ENCODE data around the gene KIF26B.

The KIF26B gene

DNA sequence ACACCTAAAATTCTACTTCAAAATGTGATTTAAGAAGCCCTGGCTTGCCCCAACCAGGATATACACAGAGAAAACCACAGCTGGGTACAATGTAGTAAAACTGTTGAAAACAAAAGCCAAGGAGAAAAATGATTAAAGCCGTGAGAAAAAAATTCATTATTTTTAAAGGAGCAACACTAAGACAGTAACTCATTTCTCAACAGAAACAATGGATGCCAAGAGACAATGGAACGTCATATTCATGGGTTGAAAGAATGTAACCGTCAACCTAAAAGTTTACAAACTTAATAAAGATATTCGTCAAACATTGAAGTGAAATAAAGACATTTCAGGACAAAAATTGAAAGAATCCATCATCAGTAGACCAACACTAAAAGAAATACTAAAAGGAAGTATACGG is 340.9 kb downstream of the KIF26B start:
- Mint-ChIP-seq H3K4me3 (no peak overlapping the region), H3K27ac (no peak overlapping the region), H3K4me1 (no peaks in the 10 kb centered on the region), H3K36me3 (no peaks in the 10 kb centered on the region), H3K9me3 (no peaks in the 10 kb centered on the region)
- DNase-seq (ENCODE audit: low spot score in 2 of 2) = no peak
- ATAC-seq = no peak

DNA sequence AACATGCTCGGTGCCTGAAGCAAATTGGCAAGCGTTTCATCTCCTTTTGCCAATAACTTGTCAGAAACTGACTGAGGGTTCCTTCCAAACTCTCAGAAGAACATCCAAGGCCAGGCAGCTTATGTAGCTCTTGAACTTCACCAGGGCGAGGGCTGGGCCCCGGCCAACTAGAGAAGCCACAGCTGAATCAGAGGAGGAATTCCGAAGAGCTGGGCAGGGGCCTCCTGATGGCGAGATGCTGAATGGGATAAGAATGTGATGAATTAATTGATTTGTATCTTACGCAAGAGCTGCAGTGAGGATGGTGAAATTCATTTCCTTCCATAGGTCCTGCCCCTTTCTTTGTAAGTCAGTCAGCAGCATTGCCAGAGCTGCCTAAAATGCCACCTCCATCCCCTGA is 345.8 kb downstream of the KIF26B start:
- Mint-ChIP-seq H3K4me3 (no peak overlapping the region), H3K9me3 (no peaks in the 10 kb centered on the region), H3K36me3 (no peaks in the 10 kb centered on the region), H3K4me1 (no peaks in the 10 kb centered on the region), H3K27ac (no peak overlapping the region)
- DNase-seq (ENCODE audit: low spot score in 2 of 2) = no peak
- ATAC-seq = no peak

DNA sequence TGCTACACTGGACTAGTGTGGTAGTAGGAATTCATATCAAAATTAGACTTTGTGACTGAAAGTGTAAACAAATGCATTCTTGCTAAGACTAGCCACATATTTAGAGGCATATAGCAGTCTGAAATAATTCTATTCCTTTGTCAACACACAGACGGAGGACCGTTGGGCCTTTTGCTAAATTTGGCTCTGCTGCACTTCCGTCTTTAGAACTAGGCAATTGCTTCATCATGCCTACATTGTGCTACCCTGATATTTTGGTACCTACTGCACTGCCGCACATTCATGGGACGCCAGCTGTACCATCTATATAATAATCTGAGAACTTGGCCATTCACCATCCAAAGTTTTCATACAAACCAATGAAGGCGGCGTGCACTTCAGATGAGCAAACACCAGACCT is 346.8 kb downstream of the KIF26B start:
- H3K4me1 Mint-ChIP-seq = no peaks in the 10 kb centered on the region
- H3K27ac Mint-ChIP-seq = no peak overlapping the region
- no peaks in the 10 kb centered on the region for H3K36me3 Mint-ChIP-seq
- no peaks in the 10 kb centered on the region for H3K9me3 Mint-ChIP-seq
- ATAC-seq (no peak), DNase-seq (ENCODE audit: low spot score in 2 of 2) (no peak)
- no peak overlapping the region for H3K4me3 Mint-ChIP-seq

DNA sequence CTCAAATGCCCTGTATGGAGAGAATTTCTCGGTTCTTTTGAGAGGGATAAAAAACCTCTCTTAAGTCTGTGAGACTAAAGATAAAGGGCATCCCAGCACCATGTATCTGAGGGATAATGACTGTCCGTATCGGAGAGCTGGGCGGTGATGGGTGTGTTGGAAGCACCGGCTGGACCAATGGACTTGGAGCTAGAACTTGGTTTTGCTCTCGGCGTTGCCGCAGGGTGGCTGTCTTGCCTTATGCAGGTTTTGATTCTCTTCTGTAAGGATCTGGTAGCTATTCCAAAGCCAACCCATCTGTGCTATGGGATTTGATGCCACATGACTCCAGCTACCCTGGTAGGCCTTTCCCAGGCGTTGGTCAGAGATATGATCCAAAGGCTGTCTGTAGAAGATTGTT is 348.8 kb downstream of the KIF26B start:
- ATAC-seq = no peak
- H3K9me3 Mint-ChIP-seq = no peaks in the 10 kb centered on the region
- H3K4me3 Mint-ChIP-seq = no peak overlapping the region
- H3K27ac Mint-ChIP-seq = no peak overlapping the region
- no peaks in the 10 kb centered on the region for H3K36me3 Mint-ChIP-seq
- H3K4me1 Mint-ChIP-seq = no peaks in the 10 kb centered on the region
- no peak for DNase-seq (ENCODE audit: low spot score in 2 of 2)

DNA sequence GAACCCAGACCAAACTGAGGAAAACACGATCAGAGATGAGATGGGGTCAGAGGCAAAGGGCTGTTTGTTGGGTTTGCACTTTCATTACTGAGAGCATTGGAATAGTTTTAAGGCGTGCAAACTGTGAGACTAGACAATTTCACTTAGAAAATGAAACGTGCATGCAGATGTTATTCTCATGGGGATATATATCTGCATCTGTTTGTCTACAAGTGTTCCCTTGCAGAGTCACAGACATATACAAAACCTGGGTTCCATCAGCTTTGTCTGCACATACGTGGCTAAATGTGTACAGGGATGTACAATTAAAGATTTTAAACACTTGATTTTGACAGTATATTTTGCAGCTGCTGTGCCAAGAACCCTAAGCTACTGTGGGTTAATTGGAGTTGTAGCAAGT is 355.4 kb downstream of the KIF26B start:
- Mint-ChIP-seq H3K36me3 (no peaks in the 10 kb centered on the region), H3K4me1 (no peaks in the 10 kb centered on the region), H3K4me3 (no peak overlapping the region), H3K27ac (no peak overlapping the region), H3K9me3 (peaks cover 2% of the 10 kb centered on the region)
- DNase-seq (ENCODE audit: low spot score in 2 of 2) = no peak
- ATAC-seq = no peak

DNA sequence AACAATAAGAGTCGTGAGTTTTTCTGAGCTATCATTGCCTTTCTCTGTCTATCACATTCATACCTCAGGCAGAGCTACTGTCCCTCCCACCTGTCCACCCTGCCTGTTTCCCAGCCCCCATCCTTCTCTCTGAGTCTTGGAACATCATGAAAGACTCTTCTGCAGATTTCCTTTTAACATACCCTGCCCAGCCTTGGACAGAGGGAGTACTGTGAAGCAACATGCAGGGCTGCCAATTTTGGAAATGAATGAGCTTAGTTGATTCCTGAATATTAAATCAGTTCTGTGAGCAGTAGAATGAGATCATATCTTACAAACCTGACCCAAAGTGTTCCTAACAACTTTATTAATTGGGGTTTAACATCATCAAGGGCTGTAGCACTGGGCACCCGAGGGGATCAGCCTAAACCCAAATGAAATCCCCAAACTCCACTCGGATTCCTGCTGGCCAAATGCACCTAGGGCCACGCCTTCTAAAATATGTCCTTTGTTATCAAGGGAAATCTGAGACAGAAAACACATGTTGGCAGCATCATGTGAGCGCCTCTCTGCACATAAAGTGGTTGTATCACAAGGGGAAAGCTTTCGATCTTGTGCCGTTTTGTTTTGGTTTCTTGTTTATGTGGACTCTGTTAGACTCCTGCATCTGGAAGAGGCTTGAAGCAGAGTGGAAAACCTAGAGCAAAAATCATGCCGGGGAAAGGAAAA is 357.6 kb downstream of the KIF26B start:
- no peak overlapping the region for H3K27ac Mint-ChIP-seq
- H3K4me1 Mint-ChIP-seq = no peaks in the 10 kb centered on the region

DNA sequence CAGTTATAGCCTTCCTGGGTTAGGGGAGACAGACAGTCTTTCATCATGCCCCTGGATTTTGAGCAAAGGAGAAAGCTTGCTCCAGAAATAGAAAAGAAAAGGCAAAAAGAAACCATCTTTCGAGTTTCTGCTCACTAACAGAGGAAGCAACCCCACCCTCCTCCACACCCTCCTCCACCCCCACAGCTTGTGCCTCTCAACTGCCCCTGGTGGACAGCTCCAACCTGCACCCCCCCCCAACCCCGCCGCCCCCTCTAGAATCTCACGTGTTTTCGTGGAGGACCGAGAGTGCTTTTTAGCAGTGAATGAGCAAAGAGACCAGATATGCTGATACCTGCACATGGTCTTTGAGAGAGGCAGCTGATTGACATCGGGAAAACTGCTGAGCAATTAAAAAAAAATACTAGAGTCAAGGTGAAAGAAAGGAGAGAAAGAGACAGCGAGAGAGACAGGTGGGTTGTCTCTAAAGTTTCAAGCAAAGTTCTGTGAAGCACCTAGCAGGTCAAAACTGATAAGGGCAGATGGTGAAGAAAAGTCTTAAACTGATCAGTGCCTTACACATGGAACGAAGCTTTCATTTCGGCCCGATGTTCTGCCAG is 358.3 kb downstream of the KIF26B start:
- Mint-ChIP-seq H3K27ac (no peak overlapping the region), H3K4me3 (no peak overlapping the region), H3K36me3 (no peaks in the 10 kb centered on the region), H3K9me3 (peaks cover 2% of the 10 kb centered on the region), H3K4me1 (no peaks in the 10 kb centered on the region)
- ATAC-seq = no peak
- no peak for DNase-seq (ENCODE audit: low spot score in 2 of 2)

More for the DNA sequence above, 357.6 kb downstream of the KIF26B start:
- DNase-seq (ENCODE audit: low spot score in 2 of 2) (no peak), ATAC-seq (no peak)
- Mint-ChIP-seq H3K4me3 (no peak overlapping the region), H3K9me3 (peaks cover 2% of the 10 kb centered on the region), H3K36me3 (no peaks in the 10 kb centered on the region)

DNA sequence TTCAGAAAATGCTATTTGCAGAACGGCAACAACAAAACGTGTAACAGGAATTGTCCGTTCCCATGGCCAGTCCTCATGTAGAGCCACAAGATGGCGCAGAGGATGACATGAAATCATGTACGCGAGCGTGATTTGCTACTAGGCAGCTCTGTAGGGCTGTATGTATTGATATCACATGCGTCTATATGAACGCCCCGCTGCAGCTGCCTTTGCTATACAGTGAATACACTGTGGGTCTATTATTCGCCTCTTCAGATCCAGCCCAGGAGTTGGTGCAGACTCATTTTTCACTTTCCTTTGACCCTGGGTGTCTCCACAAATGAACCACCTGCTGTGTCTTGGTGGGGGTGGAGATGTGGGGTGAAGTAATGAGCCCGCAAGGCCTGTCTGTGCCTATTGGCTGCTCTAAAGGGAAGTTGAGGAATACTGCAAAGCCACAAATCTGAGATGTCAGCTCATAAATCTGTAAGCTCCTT is 361.5 kb downstream of the KIF26B start:
- Mint-ChIP-seq H3K9me3 (no peaks in the 10 kb centered on the region), H3K4me3 (no peak overlapping the region), H3K27ac (no peak overlapping the region), H3K4me1 (no peaks in the 10 kb centered on the region), H3K36me3 (no peaks in the 10 kb centered on the region)
- no peak for ATAC-seq
- DNase-seq (ENCODE audit: low spot score in 2 of 2) = no peak

DNA sequence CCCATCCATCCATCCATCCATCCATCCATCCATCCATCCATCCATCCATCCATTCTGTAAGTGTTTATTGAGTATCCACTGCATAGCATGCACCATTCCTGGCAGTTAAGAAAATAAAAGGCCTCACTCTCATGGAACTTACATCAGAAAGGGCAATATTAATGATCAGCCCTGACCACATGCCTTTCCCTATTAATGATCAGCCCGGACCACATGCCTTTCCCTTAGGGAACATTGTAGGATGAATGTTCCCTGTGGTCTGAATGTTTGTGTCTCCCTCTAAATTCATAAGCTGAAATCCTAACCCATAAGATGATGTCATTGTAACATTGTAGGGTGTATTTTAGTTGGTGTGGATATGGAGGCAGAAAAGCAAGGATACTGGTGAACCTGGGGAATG is 365.8 kb downstream of the KIF26B start:
- Mint-ChIP-seq H3K27ac (no peak overlapping the region), H3K36me3 (no peaks in the 10 kb centered on the region), H3K4me1 (no peaks in the 10 kb centered on the region), H3K9me3 (no peaks in the 10 kb centered on the region), H3K4me3 (no peak overlapping the region)
- DNase-seq (ENCODE audit: low spot score in 2 of 2) = no peak
- ATAC-seq = no peak

DNA sequence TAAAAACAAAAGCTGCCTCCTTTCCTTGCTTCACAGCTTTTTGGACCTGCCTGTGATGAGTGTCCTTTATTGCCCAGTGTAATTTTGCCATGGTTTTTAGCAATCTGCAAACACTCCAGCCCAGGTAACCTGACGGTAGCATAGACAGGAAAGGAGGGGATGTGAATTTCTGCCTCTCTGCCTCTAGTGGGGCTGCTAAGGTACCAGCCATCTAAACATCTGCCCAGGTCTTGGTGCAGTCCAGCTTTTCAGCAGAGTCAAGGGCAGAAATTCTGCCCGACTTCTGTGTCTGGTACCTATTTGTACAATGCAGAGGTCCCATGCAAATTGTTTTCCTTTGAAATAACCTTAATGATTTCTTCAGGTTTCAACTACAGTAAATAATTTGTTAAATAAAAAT is 371.4 kb downstream of the KIF26B start:
- H3K4me1 Mint-ChIP-seq = no peaks in the 10 kb centered on the region
- H3K9me3 Mint-ChIP-seq = peaks cover 6% of the 10 kb centered on the region
- no peak overlapping the region for H3K27ac Mint-ChIP-seq
- no peak for DNase-seq (ENCODE audit: low spot score in 2 of 2)
- H3K36me3 Mint-ChIP-seq = no peaks in the 10 kb centered on the region
- no peak for ATAC-seq
- no peak overlapping the region for H3K4me3 Mint-ChIP-seq

DNA sequence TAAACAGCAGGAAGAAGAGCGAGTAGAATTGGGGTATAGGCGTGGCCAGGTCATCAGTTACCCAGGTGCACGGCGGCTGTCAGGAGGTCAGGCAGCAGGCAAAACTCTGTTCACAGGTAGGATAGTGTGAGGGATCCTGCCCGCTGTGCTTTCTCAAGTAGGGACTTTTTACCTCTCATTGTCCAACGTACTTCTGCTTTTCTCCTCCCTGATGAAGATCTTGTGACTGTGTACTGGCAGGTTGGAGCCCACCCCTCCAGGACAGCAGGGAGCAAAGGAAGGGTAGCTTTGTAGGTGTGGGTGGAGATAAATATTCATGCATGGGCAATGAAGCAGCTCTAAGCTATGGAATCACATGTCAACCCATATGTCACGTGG is 373.5 kb downstream of the KIF26B start:
- DNase-seq (ENCODE audit: low spot score in 2 of 2) = no peak
- no peaks in the 10 kb centered on the region for H3K4me1 Mint-ChIP-seq
- H3K27ac Mint-ChIP-seq = no peak overlapping the region
- peaks cover 6% of the 10 kb centered on the region for H3K9me3 Mint-ChIP-seq
- ATAC-seq = no peak
- H3K36me3 Mint-ChIP-seq = no peaks in the 10 kb centered on the region
- no peak overlapping the region for H3K4me3 Mint-ChIP-seq

DNA sequence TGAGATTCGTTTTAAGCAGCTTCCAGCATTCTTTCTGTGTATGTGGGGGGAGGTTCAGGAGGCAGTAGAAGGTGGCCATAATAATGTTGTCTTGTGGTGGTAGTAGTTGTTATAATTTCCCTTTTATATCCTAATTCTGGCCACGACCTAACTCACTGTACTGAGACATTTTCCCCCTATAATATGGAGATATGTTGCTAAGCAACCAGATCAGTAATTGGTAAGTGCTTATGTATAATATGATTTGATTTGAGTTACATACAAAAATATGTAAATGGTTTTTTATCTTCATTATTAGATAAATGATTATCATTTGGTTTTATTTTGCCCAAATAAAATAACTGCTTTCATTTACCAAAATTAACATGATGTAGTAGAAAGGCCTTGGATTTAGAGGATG is 376.2 kb downstream of the KIF26B start:
- no peak for ATAC-seq
- Mint-ChIP-seq H3K4me1 (no peaks in the 10 kb centered on the region), H3K27ac (no peak overlapping the region), H3K36me3 (no peaks in the 10 kb centered on the region), H3K4me3 (no peak overlapping the region), H3K9me3 (peaks cover 6% of the 10 kb centered on the region)
- no peak for DNase-seq (ENCODE audit: low spot score in 2 of 2)

DNA sequence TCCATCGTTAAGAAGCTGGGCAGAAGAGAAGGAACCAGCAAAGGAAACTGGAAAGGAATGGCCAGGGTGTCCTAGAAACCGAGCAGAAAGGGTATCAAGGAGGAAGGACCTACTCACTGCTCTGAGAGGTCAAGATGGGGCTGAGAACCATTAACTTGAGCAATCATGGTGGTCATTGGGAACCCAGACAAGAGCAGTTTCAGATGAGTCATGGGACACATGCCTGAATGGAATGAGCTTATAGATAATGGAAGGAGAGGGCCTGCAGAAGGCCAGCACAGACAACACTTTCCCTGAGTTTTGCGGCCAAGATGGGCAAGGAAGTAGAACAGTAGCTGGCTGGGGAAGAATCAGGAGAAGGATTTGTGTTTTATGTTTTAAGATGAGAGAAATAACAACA is 383.2 kb downstream of the KIF26B start:
- no peaks in the 10 kb centered on the region for H3K4me1 Mint-ChIP-seq
- no peak overlapping the region for H3K4me3 Mint-ChIP-seq
- peaks cover 2% of the 10 kb centered on the region for H3K9me3 Mint-ChIP-seq
- no peaks in the 10 kb centered on the region for H3K36me3 Mint-ChIP-seq
- H3K27ac Mint-ChIP-seq = no peak overlapping the region
- no peak for DNase-seq (ENCODE audit: low spot score in 2 of 2)
- ATAC-seq = no peak

DNA sequence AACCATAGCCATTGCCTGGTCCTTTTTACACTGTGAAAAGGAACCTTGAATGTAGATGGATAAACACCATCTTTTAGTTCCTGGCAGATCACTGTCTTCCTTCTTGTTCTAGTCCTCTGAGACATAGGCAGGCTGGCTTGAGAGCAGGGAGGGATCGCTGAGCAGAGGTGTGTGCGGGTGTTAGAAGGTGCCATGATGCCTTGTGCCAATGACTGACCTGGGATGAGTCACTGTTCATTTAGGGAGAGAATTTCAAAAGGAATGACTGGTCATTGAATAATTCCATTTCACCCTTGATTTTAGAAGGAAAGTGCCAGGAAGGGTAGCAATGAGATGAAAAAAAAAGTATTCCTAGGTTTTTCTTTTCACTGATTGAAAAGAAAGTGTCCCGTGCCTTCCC is 383.9 kb downstream of the KIF26B start:
- no peaks in the 10 kb centered on the region for H3K36me3 Mint-ChIP-seq
- no peak overlapping the region for H3K27ac Mint-ChIP-seq
- ATAC-seq (no peak), DNase-seq (ENCODE audit: low spot score in 2 of 2) (no peak)
- no peaks in the 10 kb centered on the region for H3K4me1 Mint-ChIP-seq
- no peak overlapping the region for H3K4me3 Mint-ChIP-seq
- H3K9me3 Mint-ChIP-seq = peaks cover 2% of the 10 kb centered on the region

DNA sequence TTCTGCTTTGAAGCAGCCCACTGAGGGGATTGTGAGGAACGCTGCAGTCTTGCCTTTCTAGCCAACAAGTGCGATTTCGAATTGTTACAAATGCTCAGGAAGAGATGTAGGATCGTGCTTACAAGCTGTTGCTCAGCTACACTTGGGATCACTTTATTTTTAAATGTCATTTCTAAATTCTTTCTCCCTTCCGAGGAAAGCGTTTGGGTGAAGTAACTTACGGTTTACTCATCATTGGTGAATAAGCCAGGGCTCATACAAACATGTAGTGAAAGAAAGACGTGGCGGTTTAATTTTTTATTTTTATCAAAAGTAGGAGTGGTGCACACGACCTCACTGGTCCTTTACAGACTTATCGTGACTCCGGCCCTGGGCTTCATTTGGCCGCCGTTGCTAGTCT is 386.6 kb downstream of the KIF26B start:
- no peak overlapping the region for H3K4me3 Mint-ChIP-seq
- DNase-seq (ENCODE audit: low spot score in 2 of 2) (no peak), ATAC-seq (no peak)
- H3K27ac Mint-ChIP-seq = no peak overlapping the region
- H3K4me1 Mint-ChIP-seq = no peaks in the 10 kb centered on the region
- peaks cover 2% of the 10 kb centered on the region for H3K9me3 Mint-ChIP-seq
- no peaks in the 10 kb centered on the region for H3K36me3 Mint-ChIP-seq

DNA sequence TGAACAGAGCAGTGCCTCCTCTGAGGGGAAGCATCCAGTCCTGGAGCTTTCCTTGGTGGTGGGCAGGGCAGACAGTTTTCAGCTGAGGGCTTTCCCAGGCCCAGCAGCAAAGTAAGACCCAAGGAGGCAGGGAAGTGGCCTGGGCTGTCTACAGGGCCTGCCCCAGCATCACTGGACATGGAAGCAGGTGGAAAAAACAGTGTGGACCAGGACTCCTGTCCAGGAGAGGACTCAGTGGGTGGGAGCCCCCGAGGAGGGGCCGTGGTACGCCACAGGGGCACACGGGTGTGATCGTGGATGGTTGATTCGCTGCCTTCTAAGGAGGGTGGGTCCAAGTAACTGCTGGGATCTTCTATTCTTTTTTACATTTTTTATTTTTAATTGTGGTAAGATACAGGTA is 387.6 kb downstream of the KIF26B start:
- ATAC-seq (no peak), DNase-seq (ENCODE audit: low spot score in 2 of 2) (no peak)
- Mint-ChIP-seq H3K27ac (no peak overlapping the region), H3K9me3 (no peaks in the 10 kb centered on the region), H3K36me3 (no peaks in the 10 kb centered on the region), H3K4me1 (no peaks in the 10 kb centered on the region), H3K4me3 (no peak overlapping the region)
